Activated naive CD4-positive, alpha-beta T cell treated with anti-CD3 and anti-CD28 coated beads for 36 hours (primary cell): Measurements from ENCODE around the gene PCDHA8. TPM values are rescaled to one million over a fixed set of nuclear protein-coding genes. Genes with fewer than 3 reads are reported as not detected.
"Not testable (repeated sequence)": the region's sequence is repeated elsewhere in the genome, so short reads cannot be mapped to it uniquely, and the experiment has no call there.

ENCODE experiments used
- CTCF ChIA-PET: fragments of 350-600 bp; sonication (Branson Sonifier 250); formaldehyde crosslinking; loops from one replicate; lab custom pipeline; 2021; ENCODE audit warnings: antibody characterized with exemption; lab: Charles Lee
- DNase-seq: peaks from one replicate; pipeline ENCODE4 v3.0.0-alpha.2; 2020
- H3K27ac Mint-ChIP-seq: one replicate; pipeline ENCODE4 v1.8.0; 2021; ENCODE audit warnings: mild to moderate bottlenecking, mixed read lengths
- H3K27me3 Mint-ChIP-seq: one replicate; pipeline ENCODE4 v1.8.0; 2021; ENCODE audit warnings: low read depth, mixed read lengths
- H3K36me3 Mint-ChIP-seq: one replicate; pipeline ENCODE4 v1.8.0; 2021; ENCODE audit warnings: low read depth, mixed read lengths
- H3K4me1 Mint-ChIP-seq: one replicate; pipeline ENCODE4 v1.8.0; 2021; ENCODE audit warnings: low read depth, mixed read lengths
- H3K4me3 Mint-ChIP-seq: one replicate; pipeline ENCODE4 v1.8.0; 2021; ENCODE audit warnings: mild to moderate bottlenecking, moderate library complexity, mixed read lengths
- H3K9me3 Mint-ChIP-seq: one replicate; pipeline ENCODE4 v1.8.0; 2021; ENCODE audit warnings: mixed read lengths
- intact Hi-C: fragments of 100-400 bp; cut with micrococcal nuclease; formaldehyde crosslinking; loops from one replicate; pipeline ENCODE4 v1.15.1; 2023
- total RNA-seq, 2 experiments: library from RNA; stranded (reverse); gene quantifications; one replicate each; pipeline ENCODE4 v1.2.3, GENCODE V29; 2021

The PCDHA8 gene
- total RNA-seq, 2 experiments from 2014 or later = not detected

- Mint-ChIP-seq H3K9me3 (peaks cover 35% of the 10 kb centered on the region), H3K27me3 (peaks cover 38% of the 10 kb centered on the region)
- DNase-seq, H3K36me3 Mint-ChIP-seq, H3K27ac Mint-ChIP-seq, intact Hi-C loops, H3K4me1 Mint-ChIP-seq, H3K4me3 Mint-ChIP-seq: not testable (repeated sequence)
- CTCF ChIA-PET = interaction anchor here (0.7 to 1.0 kb wide), 2 partner anchors 9 to 10 kb away, joined by 3 to 4 read pairs; no protein-coding TSS in a partner anchor
These were observed 32.6 kb upstream of the PCDHA8 start for GRCh38 chr5:140808241-140808888.

GRCh38 chr5:140808889-140809291 lies 32.1 kb upstream of the PCDHA8 start:
- no peak for DNase-seq
- no peak overlapping the region for H3K27ac Mint-ChIP-seq
- peaks cover 36% of the 10 kb centered on the region for H3K27me3 Mint-ChIP-seq
- CTCF ChIA-PET = no interaction called here
- no peaks in the 10 kb centered on the region for H3K4me1 Mint-ChIP-seq
- no peak overlapping the region for H3K4me3 Mint-ChIP-seq
- peaks cover 4% of the 10 kb centered on the region for H3K36me3 Mint-ChIP-seq
- H3K9me3 Mint-ChIP-seq = peaks cover 31% of the 10 kb centered on the region
- intact Hi-C loops = no loop called here

- H3K27me3 Mint-ChIP-seq = peaks cover 25% of the 10 kb centered on the region
- H3K36me3 Mint-ChIP-seq = peaks cover 5% of the 10 kb centered on the region
- no peak within 1 kb of the TSS for H3K27ac Mint-ChIP-seq
- DNase-seq = peak; percentile 57
- no peaks in the 10 kb centered on the region for H3K4me1 Mint-ChIP-seq
- H3K9me3 Mint-ChIP-seq = peaks cover 6% of the 10 kb centered on the region
- CTCF ChIA-PET = interaction anchor here (0.6 to 1.4 kb wide), 6 partner anchors 9 to 554 kb away, joined by 3 read pairs; partner anchors contain the start of gene PCDHB1
- H3K4me3 Mint-ChIP-seq = no peak within 1 kb of the TSS
- intact Hi-C loops = loop anchor here (5.0 kb wide), 1 partner anchor 221 kb away; no protein-coding TSS in a partner anchor
These were observed 19.4 kb upstream of the PCDHA8 start, which contains the start of gene PCDHA5 for GRCh38 chr5:140821375-140822280. Gene PCDHA5, plus strand, starts transcription at chr5:140821613.

GRCh38 chr5:140822281-140822629 lies 18.7 kb upstream of the PCDHA8 start:
- DNase-seq = no peak
- intact Hi-C loops = loop anchor here (5.0 kb wide), 1 partner anchor 220 kb away; no protein-coding TSS in a partner anchor
- no peak overlapping the region for H3K27ac Mint-ChIP-seq

GRCh38 chr5:140822969-140823368 lies 18.0 kb upstream of the PCDHA8 start:
- H3K27ac Mint-ChIP-seq, CTCF ChIA-PET, H3K4me1 Mint-ChIP-seq, H3K4me3 Mint-ChIP-seq, DNase-seq: not testable (repeated sequence)
- Mint-ChIP-seq H3K9me3 (peaks cover 12% of the 10 kb centered on the region), H3K36me3 (peaks cover 11% of the 10 kb centered on the region), H3K27me3 (peaks cover 33% of the 10 kb centered on the region)
- intact Hi-C loops = loop anchor here (5.0 kb wide), 1 partner anchor 219 kb away; no protein-coding TSS in a partner anchor

More at GRCh38 chr5:140822281-140822629, 18.7 kb upstream of the PCDHA8 start:
- Mint-ChIP-seq H3K4me1 (no peaks in the 10 kb centered on the region), H3K36me3 (peaks cover 7% of the 10 kb centered on the region), H3K4me3 (no peak overlapping the region), H3K27me3 (peaks cover 29% of the 10 kb centered on the region), H3K9me3 (peaks cover 8% of the 10 kb centered on the region)
- CTCF ChIA-PET = interaction anchor here (0.6 to 1.4 kb wide), 2 partner anchors 10 to 71 kb away, joined by 3 read pairs; no protein-coding TSS in a partner anchor

- CTCF ChIA-PET = no interaction called here
- DNase-seq = no peak
- Mint-ChIP-seq H3K27ac (no peak overlapping the region), H3K36me3 (peaks cover 12% of the 10 kb centered on the region), H3K4me3 (no peak overlapping the region), H3K27me3 (peaks cover 37% of the 10 kb centered on the region), H3K9me3 (peaks cover 13% of the 10 kb centered on the region), H3K4me1 (no peaks in the 10 kb centered on the region)
- intact Hi-C loops = loop anchor here (5.0 kb wide), 1 partner anchor 219 kb away; no protein-coding TSS in a partner anchor
These were observed 17.5 kb upstream of the PCDHA8 start for GRCh38 chr5:140823475-140823874.

- H3K9me3 Mint-ChIP-seq = peaks cover 17% of the 10 kb centered on the region
- CTCF ChIA-PET = interaction anchor here (0.7 kb wide), 1 partner anchor 71 kb away, joined by 3 read pairs; no protein-coding TSS in a partner anchor
- H3K4me1 Mint-ChIP-seq = no peaks in the 10 kb centered on the region
- H3K4me3 Mint-ChIP-seq = no peak within 1 kb of the TSS
- peaks cover 10% of the 10 kb centered on the region for H3K36me3 Mint-ChIP-seq
- H3K27me3 Mint-ChIP-seq = peaks cover 45% of the 10 kb centered on the region
- no peak for DNase-seq
- no peak within 1 kb of the TSS for H3K27ac Mint-ChIP-seq
- intact Hi-C loops = no loop called here
These were observed 13.2 kb upstream of the PCDHA8 start, which contains the start of gene PCDHA6 for GRCh38 chr5:140827704-140828361. Gene PCDHA6, plus strand, starts transcription at chr5:140827960. Its CDS starts 132 bp downstream, at chr5:140828092.

GRCh38 chr5:140828362-140828737 lies 12.6 kb upstream of the PCDHA8 start:
- intact Hi-C loops = no loop called here
- Mint-ChIP-seq H3K36me3 (peaks cover 10% of the 10 kb centered on the region), H3K4me3 (no peak overlapping the region), H3K4me1 (no peaks in the 10 kb centered on the region), H3K27me3 (peaks cover 49% of the 10 kb centered on the region), H3K27ac (no peak overlapping the region), H3K9me3 (peaks cover 19% of the 10 kb centered on the region)
- CTCF ChIA-PET = interaction anchor here (0.7 kb wide), 1 partner anchor 72 kb away, joined by 3 read pairs; no protein-coding TSS in a partner anchor
- no peak for DNase-seq

- H3K9me3 Mint-ChIP-seq = peaks cover 25% of the 10 kb centered on the region
- H3K27ac Mint-ChIP-seq, H3K4me3 Mint-ChIP-seq, DNase-seq, intact Hi-C loops, H3K4me1 Mint-ChIP-seq: not testable (repeated sequence)
- peaks cover 15% of the 10 kb centered on the region for H3K36me3 Mint-ChIP-seq
- H3K27me3 Mint-ChIP-seq = peaks cover 56% of the 10 kb centered on the region
- CTCF ChIA-PET = interaction anchor here (0.5 to 1.5 kb wide), 2 partner anchors 13 to 30 kb away, joined by 3 read pairs; no protein-coding TSS in a partner anchor
These were observed 11.2 kb upstream of the PCDHA8 start for GRCh38 chr5:140829511-140830501.

GRCh38 chr5:140833993-140834392 lies 7.0 kb upstream of the PCDHA8 start, which contains the start of gene PCDHA7:
Gene PCDHA7, plus strand, starts transcription at chr5:140834269. Its CDS starts 115 bp downstream, at chr5:140834384.
- H3K4me1 Mint-ChIP-seq = no peaks in the 10 kb centered on the region
- CTCF ChIA-PET = interaction anchor here (0.7 to 1.0 kb wide), 2 partner anchors 9 to 24 kb away, joined by 3 read pairs; no protein-coding TSS in a partner anchor
- no peak for DNase-seq
- peaks cover 15% of the 10 kb centered on the region for H3K9me3 Mint-ChIP-seq
- H3K27ac Mint-ChIP-seq = no peak within 1 kb of the TSS
- H3K4me3 Mint-ChIP-seq = no peak within 1 kb of the TSS
- peaks cover 37% of the 10 kb centered on the region for H3K27me3 Mint-ChIP-seq
- intact Hi-C loops = no loop called here
- peaks cover 7% of the 10 kb centered on the region for H3K36me3 Mint-ChIP-seq
